Fibroblast of the aortic adventitia (primary cell): ENCODE data around the gene CFHR1. TPM values are rescaled to one million over a fixed set of nuclear protein-coding genes. Genes with fewer than 3 reads are reported as not detected.
"Not testable (repeated sequence)": the region's sequence is repeated elsewhere in the genome, so short reads cannot be mapped to it uniquely, and the experiment has no call there.

ENCODE experiments used
- DNase-seq: peaks from one replicate; pipeline ENCODE4 v3.0.0-alpha.2; 2010; ENCODE audit warnings: low read depth
- H3K4me3 ChIP-seq: 2 replicates; pipeline ENCODE4 v1.5.1; 2011; ENCODE audit warnings: low read depth, mild to moderate bottlenecking, control low read depth, low read length, moderate library complexity
- CTCF ChIP-seq: IDR thresholded peaks from 2 replicates; pipeline ENCODE4 v1.5.1; 2011; ENCODE audit warnings: mild to moderate bottlenecking, low read length, control low read depth, inconsistent platforms; ENCODE audit not compliant: insufficient read depth
- total RNA-seq: library from RNA; depleted of rRNA; stranded (reverse); fragments of >200 nt; gene quantifications from 2 replicates; pipeline ENCODE4 v1.2.3, GENCODE V29; 2012; ENCODE audit warnings: low replicate concordance

The CFHR1 gene
- total RNA-seq, 1 donor, result not detected

GRCh38 chr1:196797891-196798290 lies 21.6 kb upstream of the CFHR1 start:
- TF ChIP-seq CTCF, result no peak
- H3K4me3 ChIP-seq, result no peak overlapping the region
- DNase-seq, result no peak

- H3K4me3 ChIP-seq, DNase-seq: not testable (repeated sequence)
Measured at GRCh38 chr1:196801920-196802319, 17.6 kb upstream of the CFHR1 start.

- no peak for DNase-seq
- H3K4me3 ChIP-seq, result no peak overlapping the region
- TF ChIP-seq CTCF, result no peak
Measured at GRCh38 chr1:196808529-196809235, 10.8 kb upstream of the CFHR1 start.

- not testable (repeated sequence) for H3K4me3 ChIP-seq, DNase-seq
Measured at GRCh38 chr1:196817442-196817841, 2.1 kb upstream of the CFHR1 start.

- DNase-seq, result peak; percentile 70
- peak; percentile 26 for TF ChIP-seq CTCF
- H3K4me3 ChIP-seq, result not testable (repeated sequence)
Measured at GRCh38 chr1:196827860-196828259, 8.3 kb downstream of the CFHR1 start.

- not testable (repeated sequence) for H3K4me3 ChIP-seq, DNase-seq
Measured at GRCh38 chr1:196849613-196850492, 30.3 kb downstream of the CFHR1 start.

GRCh38 chr1:196856053-196856452 lies 36.5 kb downstream of the CFHR1 start:
- no peak for DNase-seq
- H3K4me3 ChIP-seq, result no peak overlapping the region
- no peak for TF ChIP-seq CTCF

- H3K4me3 ChIP-seq, result no peak overlapping the region
- TF ChIP-seq CTCF, result no peak
- no peak for DNase-seq
Measured at GRCh38 chr1:196857188-196857587, 37.7 kb downstream of the CFHR1 start.
